GM19467 (cell line): ENCODE results near the gene CPEB3.
"Not testable (repeated sequence)": the region's sequence is repeated elsewhere in the genome, so short reads cannot be mapped to it uniquely, and the experiment has no call there.

Experiments used
- ATAC-seq: cut with Tn5 transposase; IDR thresholded peaks from one replicate; pipeline ENCODE4 v1.9.1; 2021; ENCODE audit warnings: mild to moderate bottlenecking, moderate library complexity; ENCODE audit not compliant: unreplicated experiment

Gene CPEB3

DNA sequence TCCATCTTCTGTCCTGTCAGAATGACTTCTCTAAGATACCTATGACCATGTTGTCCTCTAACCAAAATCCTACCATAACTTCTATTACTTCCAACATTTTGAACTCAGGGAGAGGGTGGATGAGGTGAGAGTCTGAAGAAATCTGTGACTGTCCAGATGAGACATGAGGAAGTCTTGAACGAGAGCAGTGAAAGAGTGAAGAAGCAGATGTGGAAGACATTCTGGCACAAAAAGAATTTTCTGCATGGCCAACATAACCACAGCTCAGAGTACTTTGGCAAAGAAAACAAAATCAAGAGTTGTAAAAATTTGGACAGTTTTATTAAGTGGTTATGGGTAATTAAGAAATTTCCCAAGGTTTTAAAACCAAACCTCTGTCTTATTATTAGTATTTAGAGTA, 141.6 kb downstream of the CPEB3 start:
- no peak for ATAC-seq

DNA sequence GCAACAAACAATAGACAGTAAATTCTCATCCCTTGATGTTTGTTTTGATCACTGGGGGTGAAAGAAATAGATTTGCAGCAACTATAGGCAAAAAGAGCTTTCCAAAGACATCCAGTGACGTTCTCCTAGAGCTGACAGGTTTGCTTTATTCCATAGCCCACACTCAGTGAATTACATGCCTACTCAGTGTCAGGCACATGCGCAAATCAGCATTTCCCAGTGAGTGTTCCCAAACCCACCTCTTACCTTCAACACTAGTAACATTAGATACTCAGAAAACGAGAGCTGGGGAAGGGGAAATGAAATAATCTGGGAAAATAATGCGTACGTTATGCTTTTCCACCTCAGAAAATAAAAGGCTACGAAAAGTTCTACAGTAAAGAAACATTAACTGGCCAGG, 144.1 kb downstream of the CPEB3 start:
- ATAC-seq, result no peak

DNA sequence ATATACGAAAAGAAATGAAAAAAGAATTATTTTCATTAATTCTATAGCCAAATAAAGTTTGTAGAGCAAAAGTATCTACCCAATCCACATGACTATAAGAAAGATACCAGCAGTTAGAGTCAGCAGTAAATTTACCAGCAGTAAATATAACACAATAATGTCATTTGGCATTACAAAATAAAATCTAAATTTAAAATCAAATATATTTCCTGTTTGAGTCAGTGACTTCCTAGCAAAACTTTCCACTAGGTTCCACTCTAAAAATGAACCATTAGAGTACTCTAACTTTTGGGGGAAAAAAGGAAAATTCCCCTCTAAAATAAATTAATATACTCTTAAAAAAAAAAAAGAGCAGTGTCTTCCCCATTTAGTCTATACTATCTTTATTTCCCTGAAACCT, 144.8 kb downstream of the CPEB3 start:
- ATAC-seq, result no peak

DNA sequence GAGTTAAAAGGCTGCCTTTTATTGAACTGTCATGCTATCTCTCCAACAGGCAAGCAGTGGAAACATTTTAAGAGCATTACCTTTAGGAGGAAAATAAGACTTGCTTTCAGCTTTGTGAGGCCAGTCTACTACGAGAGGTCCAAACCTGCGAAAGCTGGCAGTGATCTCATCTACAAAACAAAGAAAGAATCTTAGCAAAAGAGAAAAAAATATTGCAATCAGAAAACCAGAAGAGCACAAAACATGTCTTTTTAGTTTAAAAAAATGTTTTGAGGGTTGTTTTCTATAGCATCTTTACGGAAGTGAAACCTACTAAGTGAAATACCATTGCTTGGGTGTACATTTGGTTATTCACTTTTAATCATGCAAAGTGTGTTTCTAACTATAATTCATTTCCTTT, 147.9 kb downstream of the CPEB3 start:
- peak; percentile 70 for ATAC-seq

DNA sequence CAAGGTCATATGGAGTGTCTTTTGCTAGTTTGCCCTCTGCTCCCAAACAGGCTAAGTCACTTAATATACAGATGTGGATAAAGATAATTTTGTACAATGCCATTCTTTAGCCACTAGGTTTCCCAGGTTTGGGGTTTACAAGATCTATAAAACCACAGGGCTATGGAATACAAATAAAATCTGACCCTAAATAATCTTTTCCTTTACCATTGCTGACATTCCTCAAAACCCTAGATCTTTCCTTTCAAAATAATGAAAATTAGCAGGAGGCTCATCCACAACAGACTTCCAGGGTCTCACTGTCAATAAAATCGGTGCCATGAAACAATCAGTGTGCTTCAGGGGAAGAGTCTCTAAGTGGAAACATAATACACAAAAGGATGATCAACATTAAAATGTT, 148.4 kb downstream of the CPEB3 start:
- ATAC-seq, result no peak

DNA sequence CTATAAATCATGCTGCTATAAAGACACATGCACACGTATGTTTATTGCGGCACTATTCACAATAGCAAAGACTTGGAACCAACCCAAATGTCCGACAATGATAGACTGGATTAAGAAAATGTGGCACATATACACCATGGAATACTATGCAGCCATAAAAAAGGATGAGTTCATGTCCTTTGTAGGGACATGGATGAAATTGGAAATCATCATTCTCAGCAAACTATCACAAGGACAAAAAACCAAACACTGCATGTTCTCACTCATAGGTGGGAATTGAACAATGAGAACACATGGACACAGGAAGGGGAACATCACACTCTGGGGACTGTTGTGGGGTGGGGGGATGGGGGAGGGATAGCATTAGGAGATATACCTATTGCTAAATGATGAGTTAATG, 149.7 kb downstream of the CPEB3 start:
- ATAC-seq, result not testable (repeated sequence)

DNA sequence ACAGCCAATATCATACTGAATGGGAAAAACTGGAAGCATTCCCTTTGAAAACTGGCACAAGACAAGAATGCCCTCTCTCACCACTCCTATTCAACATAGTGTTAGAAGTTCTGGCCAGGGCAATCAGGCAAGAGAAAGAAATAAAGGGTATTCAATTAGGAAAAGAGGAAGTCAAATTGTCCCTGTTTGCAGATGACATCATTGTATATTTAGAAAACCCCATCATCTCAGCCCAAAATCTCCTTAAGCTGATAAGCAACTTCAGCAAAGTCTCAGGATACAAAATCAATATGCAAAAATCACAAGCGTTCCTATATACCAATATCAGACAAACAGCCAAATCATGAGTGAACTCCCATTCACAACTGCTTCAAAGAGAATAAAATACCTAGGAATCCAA, 156.8 kb downstream of the CPEB3 start:
- not testable (repeated sequence) for ATAC-seq

DNA sequence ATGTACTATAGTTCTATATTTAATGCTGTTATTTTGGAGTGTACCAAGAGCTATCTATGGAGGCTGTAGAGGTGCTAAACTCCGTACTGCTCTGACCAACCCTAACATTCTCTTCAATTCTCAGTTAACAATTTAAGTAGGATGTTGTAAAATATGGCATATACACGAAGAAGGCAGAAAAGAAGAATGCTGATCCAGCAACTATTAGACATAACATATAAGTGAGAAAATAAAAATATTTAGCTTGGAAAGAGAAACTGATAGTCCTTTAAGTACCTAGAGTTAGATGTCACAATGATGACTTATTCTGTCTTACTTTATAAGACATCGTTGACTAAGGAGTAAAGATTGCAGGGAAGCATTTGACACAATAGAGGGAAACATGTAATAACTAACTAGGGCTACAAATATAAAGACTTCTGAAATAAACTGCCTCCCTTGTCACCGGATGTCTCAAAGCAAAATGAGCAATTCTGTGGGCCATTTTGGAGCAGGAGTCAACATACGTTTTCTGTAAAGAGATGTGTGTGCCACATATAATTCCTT, 159.5 kb downstream of the CPEB3 start:
- ATAC-seq, result no peak

DNA sequence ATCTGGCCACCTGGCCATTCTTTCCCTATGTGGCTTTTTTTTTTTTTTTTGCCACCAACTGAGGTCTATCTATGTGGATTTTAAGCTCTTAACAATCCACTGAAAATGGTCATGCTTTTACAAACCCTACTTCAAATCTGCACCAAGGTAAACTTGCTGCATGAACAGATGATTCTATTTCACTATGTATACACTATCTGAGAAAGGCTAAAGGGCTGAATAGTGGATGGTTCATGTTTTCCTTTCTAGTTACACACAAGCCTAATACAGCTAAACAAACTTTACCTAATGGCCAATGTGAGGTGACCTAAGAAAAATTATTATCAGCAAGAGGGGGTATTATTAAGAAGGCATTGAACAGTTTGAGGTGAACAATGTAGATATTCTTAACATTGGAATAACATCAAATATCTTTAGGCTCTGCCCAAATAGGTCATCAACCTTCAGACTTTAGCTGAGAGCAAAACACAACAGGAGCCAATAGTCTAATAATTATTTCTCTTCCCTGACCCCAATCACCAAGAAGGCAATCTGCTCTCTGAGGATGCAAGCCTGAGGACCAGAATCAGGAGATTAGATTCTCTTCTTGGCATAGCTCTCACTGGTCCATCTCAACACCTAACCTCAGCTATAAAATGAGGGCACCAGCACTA, 160.1 kb downstream of the CPEB3 start:
- no peak for ATAC-seq

DNA sequence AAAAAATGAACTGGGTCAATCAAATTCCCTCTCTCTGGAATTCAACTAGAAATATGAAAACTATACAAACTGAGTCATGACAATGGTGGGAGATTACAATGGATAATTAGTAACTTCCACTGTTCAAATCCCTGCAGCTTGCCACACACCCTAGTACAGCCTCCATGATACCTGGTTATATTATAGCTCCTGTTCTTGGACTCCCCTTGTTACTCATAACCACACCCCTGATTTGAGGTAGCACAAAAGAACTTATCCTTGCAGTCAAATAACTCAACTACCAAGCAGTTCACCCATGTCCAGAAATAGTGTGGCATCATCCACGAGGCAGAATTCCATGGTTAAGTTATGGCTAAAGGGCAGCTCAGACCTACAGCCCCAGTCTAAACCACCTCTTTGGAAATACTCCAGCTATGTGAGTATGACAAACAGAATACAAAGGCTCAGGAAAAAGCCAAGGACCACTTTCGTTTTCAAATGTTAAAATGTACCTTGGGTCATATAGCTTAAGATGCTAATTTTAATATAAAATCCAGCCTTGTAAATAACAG, 164.7 kb downstream of the CPEB3 start:
- no peak for ATAC-seq

DNA sequence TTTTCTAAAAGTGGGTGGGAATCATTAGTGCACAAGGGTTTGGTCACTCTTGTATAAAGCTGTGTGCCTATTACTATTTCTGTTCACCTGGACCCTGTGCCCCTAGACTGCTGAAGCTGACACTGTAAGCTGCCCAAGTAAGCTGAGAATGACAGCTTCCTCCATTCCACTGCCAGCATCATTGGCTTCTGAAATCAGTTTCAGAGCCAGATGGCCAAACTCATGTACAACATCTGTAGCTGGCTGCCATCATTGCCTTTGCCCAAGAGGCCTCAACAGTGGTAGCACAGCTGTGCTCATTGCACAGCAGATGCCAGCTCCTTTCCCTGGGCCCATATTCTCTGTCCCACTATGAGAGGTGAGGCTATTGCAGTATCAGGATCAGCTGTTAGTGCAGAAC, 165.7 kb downstream of the CPEB3 start:
- no peak for ATAC-seq

DNA sequence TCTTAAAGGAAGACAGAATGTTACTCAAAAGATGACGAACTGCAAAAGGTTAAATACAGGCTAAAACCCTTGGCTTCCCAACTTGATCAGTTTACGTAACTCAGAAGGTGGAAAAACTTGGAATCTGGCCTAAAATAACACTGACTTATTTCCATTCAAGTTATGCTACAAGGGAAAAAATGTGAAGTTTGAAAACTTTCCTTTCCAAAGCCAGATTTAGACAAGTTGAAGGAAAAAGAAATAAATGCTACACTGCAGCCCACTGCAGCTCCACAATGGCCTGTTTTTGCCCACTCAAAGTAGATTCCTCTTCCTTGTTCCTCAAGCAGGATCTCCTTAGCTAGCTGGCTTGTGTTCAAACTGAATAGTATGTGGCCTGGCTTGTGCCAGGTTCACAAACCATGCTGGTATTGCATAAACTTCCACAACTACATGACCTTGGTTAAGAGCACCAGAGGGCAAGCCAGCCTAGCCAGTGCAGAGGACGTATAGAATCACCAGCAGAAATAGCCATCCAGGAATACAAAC, 166.2 kb downstream of the CPEB3 start:
- no peak for ATAC-seq

DNA sequence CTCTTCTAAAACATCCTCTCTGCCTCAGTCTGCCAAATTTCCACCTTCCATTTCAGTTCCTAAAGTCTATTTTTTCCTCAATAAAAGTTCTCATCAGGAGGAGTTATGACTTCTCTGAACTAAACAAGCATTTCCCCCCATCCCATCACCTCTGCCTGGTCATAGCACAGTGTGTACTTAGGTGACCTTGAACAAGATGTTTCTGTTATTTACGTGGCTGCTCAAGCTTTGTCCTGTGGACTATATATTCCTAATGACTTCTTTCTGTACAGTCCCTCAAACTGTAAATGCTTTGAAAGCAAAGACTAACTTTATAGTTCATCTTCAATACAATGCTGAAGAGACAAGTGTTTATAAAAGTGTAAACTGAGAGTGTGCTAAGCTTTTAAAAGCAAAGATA, 166.9 kb downstream of the CPEB3 start:
- no peak for ATAC-seq

DNA sequence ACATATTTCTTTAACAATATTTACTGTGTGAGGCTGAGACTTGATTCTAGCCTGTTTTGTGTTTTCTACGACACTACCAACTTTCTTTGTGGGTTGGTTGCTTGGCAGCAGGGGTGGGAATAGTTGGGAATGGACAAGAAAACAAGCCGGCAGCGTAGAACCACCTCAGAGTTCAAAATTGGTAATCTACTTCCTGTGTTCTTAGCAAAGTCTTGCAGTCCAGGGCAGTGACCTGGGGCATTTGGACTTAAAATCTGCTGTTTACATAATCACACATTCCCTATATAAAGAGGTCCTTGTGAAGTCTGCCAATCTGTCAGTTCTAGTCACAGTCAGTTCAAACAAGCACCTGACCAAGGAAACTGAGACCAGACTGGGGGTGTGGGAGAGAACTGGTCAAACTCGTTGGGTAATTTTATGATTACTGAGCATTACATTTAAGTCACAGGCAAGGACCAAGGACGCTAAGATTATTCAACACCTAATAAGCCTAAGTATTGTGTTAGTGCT, 167.9 kb downstream of the CPEB3 start:
- ATAC-seq, result no peak

DNA sequence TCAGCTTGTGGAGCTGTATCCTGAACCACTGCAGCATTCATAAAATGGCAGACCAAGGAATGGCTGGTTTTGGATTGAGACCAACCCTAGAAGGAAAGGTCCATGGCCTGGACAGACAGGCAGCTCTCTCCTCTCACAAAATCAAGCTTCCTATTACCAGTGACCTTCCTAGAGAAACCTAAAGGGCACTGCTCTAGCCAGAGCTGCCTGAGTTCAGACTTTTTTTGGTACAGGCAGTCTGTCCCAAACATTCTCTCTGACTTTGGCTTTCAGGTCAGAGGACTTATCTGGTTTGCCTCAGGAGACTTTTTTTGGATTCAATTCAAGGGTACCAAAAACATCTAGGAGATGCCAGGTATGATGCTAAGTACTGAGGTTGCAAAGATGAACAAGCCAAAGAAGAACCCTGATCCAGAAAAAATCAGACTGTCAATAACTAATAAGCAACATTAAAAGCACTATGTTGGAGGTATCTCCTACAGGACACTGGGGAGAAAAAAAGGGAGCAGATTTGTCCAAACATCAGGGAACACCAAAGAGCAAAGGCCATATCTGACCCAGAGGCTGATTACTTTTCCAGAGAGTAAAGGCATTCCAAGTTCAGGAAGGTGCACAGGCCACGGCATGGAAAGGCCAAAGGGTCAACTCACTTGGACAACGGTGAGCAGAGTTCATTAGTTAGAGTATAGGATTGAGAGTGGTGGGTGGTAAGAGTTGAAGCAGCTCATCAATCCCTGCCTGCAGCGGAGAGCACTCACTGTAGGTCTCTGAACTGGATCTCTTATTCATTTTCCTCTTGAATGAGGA, 169.0 kb downstream of the CPEB3 start:
- ATAC-seq, result no peak

DNA sequence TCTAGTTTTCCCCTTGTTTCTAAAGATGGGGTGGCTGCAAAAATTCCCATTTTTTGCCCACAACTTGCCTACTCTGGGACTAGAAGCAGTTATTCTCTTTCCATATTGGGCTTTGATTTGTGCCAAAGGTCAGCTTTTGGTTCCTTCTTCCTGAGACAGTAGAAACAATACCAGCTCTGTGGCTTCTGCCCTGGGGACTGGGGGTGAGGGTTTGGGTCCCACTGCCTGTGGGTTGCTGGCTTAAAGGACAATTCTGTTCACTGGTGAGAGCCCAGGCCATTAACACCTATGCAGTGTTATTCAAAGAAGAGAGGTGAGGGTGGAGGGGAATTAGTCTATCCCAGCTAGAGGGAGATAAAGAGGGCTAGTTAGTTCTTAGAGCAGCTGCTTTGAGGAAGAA, 171.5 kb downstream of the CPEB3 start:
- ATAC-seq, result no peak

DNA sequence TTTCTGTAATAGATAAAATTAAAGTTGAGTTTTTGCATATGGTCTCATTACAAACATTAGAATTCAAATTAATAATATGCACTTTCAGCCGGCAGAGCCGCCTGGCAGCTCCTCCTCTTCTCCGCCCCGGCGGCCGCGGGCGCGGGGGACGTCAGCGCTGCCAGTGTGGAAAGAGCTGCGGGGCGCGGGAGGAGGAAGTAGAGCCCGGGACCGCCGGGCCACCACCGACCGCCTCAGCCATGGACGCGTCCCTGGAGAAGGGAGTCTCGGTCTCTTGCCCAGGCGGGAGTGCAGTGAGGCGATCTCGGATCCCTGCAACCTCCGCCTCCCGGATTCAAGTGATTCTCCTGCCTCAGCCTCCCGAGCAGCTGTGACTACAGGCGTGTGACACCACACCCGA, 176.0 kb downstream of the CPEB3 start:
- ATAC-seq, result not testable (repeated sequence)

DNA sequence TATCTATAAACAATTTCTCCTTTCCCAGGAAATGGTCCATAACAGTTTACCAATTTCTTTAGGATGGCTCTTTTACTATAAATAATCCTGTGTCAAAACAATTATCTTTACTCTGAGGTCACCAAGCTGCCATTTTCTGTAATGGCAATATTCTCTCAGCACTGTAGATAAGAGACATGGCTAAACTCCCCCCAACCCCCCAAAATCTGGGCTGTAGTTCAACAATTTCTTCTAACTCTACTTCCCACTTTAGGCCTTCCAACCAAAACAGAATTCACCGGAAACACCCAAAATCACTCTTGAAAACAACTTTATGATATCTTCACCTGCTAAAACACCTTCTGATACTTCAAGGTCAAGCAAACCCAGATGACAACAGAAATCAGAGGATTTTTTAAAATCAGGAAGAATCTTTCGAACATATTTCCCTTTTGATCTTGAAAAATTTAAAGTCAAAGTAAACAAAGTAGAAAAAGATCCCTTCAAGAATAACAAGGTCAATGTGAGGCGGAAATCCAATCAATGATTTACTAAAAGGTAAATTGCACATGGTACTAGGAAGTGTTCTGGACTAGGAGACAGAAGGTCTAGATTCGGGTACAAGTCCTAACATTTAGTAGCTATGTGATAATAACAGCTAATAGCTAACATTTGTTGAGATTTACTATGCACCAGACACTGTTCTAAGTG, 176.8 kb downstream of the CPEB3 start:
- no peak for ATAC-seq

DNA sequence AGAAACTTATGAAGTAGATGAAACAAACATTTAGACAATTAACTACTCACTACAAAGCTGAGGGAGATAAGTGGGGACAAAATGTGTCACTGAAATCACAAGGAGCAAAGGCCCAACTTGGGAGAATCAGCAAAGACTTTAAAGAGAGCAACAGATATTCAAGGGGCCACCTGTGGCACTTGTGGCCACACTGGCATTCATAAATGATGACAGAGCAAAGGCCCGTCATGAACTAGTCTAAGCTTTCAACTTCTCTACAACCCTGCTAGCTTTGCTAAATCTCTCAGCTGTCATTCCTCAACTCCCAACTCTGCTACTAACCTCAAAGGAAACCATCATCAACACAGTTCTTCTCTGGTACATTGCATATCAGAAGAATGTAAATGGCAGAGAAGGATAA, 178.4 kb downstream of the CPEB3 start:
- no peak for ATAC-seq

DNA sequence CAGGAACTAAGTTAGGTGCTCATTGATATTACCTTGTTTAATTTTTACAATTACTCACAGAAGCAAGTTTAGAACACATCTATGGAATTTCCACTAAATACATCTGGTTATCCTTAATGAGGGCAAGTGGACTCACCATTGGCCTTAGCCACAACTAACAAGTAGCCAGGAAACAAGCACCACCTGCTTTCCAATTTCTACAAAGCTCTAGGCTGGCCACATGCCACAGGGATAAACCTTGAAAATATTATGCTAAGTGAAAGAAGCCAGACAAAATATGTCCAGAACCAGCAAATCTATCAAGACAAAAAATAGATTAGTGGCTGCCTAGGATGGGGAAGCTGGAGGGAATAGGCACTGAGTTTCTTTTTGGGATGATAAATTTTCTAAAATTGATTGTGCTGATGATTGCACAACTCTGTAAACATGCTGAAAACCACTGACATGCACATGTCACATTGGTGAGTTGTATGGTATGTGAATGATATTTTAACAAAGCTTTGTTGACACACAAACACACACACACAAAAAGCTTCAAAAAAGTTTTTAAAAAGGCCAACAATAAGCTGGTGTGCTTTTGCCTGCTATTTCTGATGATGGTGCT, 179.4 kb downstream of the CPEB3 start:
- ATAC-seq, result no peak
